KMS-11 (cell line): ENCODE data around the gene CRNN.

Source experiments
- H2AFZ ChIP-seq: fragments of 200-600 bp; sonication (generic); 2 replicates; pipeline ENCODE4 v1.6.1; 2016; ENCODE audit warnings: antibody characterized with exemption, mixed run types, low read depth
- H3K27ac ChIP-seq: fragments of 200-600 bp; sonication (generic); 2 replicates; pipeline ENCODE4 v1.6.1; 2016; ENCODE audit warnings: mild to moderate bottlenecking, mixed run types
- H3K27me3 ChIP-seq: fragments of 200-600 bp; sonication (generic); 2 replicates; pipeline ENCODE4 v1.6.1; 2017; ENCODE audit warnings: mild to moderate bottlenecking, low read depth, mixed run types, moderate library complexity; ENCODE audit not compliant: insufficient read depth
- H3K36me3 ChIP-seq: fragments of 200-600 bp; sonication (generic); 2 replicates; pipeline ENCODE4 v1.6.1; 2017; ENCODE audit warnings: mild to moderate bottlenecking, mixed run types; ENCODE audit not compliant: insufficient read depth
- H3K4me1 ChIP-seq: fragments of 200-600 bp; sonication (generic); 2 replicates; pipeline ENCODE4 v1.6.1; 2016; ENCODE audit warnings: mild to moderate bottlenecking, low read depth, mixed run types; ENCODE audit not compliant: poor library complexity, severe bottlenecking
- H3K4me2 ChIP-seq: fragments of 200-600 bp; sonication (generic); 2 replicates; pipeline ENCODE4 v1.7.0; 2016; ENCODE audit warnings: mild to moderate bottlenecking, mixed run types
- H3K4me3 ChIP-seq: fragments of 200-600 bp; sonication (generic); IDR thresholded peaks from 2 replicates; pipeline ENCODE4 v1.6.1; 2017; ENCODE audit warnings: low read depth, low read length, mixed read lengths; ENCODE audit not compliant: insufficient read depth
- H3K79me2 ChIP-seq: fragments of 200-600 bp; sonication (generic); 2 replicates; pipeline ENCODE4 v1.6.1; 2016; ENCODE audit warnings: low read depth, mixed run types; ENCODE audit not compliant: insufficient read depth
- H3K9ac ChIP-seq: fragments of 200-600 bp; sonication (generic); 2 replicates; pipeline ENCODE4 v1.6.1; 2016; ENCODE audit warnings: mild to moderate bottlenecking, mixed run types
- H4K20me1 ChIP-seq: fragments of 200-600 bp; sonication (generic); 2 replicates; pipeline ENCODE4 v1.6.1; 2016; ENCODE audit warnings: mild to moderate bottlenecking, mixed run types; ENCODE audit not compliant: insufficient read depth
- TF ChIP-seq, protein P1 (sequence below): fragments of 200-600 bp; sonication (generic); conservative IDR thresholded peaks from 2 replicates; pipeline ENCODE4 v1.6.1; 2017; ENCODE audit warnings: low read depth, mild to moderate bottlenecking, antibody characterized with exemption, low read length, moderate library complexity, mixed read lengths

Gene CRNN

DNA sequence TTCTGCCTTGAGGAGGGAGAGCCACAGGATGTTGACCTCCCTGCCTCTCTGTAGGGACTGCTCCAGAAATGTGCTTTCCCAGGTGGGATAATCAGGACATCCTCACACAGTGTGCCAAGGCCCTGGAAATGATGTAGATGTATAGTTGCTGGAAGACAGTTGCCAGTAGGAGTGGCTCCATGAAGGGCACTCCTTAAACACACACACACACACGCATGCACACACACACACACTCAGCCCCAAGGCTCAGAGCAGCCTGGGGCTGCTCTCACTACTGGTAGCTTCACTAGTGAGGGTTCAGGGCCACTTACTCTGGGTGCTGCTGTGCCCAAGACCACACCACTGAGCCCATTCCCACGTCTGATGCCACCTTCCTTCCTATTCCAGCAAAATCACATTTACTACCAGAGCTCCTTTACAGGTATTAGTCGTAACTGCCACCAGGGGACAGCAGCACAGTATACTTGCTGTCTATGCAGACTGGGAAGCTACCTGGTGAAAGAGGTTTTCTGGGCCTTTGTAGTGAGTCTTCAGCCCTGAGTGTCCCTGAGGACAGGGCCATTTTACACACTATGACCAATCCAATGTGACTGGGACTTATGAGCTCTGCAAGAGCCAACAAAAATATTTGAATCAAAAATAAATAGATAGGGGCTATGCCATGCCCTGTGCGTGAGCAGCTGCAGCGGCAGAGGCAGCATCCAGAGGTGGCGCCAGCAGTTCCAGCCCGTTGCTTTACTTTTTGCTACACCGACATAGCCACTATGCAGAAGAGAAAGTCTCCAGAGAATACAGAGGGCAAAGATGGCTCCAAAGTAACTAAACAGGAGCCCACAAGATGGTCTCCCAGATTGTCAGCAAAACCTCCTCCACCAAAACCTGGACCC lies 15.0 kb downstream of the CRNN start:
- Histone ChIP-seq H3K9ac (no peak overlapping the region), H2AFZ (peak overlapping the region; percentile 20), H4K20me1 (no peaks in the 10 kb centered on the region), H3K36me3 (no peaks in the 10 kb centered on the region), H3K4me3 (peak overlapping the region; percentile 32), H3K27ac (peak overlapping the region; percentile 16; the same call in 1 of the 2 replicates), H3K4me2 (peak overlapping the region; percentile 65), H3K27me3 (no peaks in the 10 kb centered on the region), H3K4me1 (peaks cover 60% of the 10 kb centered on the region), H3K79me2 (no peaks in the 10 kb centered on the region)
- TF ChIP-seq, protein P1, sequence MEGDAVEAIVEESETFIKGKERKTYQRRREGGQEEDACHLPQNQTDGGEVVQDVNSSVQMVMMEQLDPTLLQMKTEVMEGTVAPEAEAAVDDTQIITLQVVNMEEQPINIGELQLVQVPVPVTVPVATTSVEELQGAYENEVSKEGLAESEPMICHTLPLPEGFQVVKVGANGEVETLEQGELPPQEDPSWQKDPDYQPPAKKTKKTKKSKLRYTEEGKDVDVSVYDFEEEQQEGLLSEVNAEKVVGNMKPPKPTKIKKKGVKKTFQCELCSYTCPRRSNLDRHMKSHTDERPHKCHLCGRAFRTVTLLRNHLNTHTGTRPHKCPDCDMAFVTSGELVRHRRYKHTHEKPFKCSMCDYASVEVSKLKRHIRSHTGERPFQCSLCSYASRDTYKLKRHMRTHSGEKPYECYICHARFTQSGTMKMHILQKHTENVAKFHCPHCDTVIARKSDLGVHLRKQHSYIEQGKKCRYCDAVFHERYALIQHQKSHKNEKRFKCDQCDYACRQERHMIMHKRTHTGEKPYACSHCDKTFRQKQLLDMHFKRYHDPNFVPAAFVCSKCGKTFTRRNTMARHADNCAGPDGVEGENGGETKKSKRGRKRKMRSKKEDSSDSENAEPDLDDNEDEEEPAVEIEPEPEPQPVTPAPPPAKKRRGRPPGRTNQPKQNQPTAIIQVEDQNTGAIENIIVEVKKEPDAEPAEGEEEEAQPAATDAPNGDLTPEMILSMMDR: peak; percentile 99

DNA sequence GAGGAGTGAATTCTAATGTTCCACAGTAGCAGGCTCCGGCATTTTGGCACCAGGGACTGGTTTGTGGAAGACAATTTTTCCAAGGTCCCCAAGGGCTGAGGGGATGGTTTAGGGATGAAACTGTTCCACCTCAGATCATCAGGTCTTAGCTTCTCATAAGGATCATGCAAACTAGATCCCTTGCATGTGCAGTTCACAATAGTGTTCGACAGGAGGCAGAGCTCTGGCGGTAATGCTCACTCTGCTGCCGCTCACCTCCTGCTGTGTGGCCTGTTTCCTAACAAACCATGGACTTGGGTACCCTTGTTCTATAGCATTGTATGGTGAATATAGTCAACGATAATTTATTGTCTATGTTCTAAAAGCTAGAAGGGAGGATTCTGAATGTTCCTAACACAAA lies 16.6 kb downstream of the CRNN start:
- TF ChIP-seq, protein P1: no peak
- Histone ChIP-seq H3K36me3 (no peaks in the 10 kb centered on the region), H3K4me3 (no peak overlapping the region), H3K79me2 (no peaks in the 10 kb centered on the region), H4K20me1 (no peaks in the 10 kb centered on the region), H3K9ac (no peak overlapping the region), H3K27me3 (no peaks in the 10 kb centered on the region), H3K27ac (no peak overlapping the region), H2AFZ (no peak overlapping the region), H3K4me1 (peaks cover 74% of the 10 kb centered on the region), H3K4me2 (no peak overlapping the region; the same call in 1 of the 2 replicates)

DNA sequence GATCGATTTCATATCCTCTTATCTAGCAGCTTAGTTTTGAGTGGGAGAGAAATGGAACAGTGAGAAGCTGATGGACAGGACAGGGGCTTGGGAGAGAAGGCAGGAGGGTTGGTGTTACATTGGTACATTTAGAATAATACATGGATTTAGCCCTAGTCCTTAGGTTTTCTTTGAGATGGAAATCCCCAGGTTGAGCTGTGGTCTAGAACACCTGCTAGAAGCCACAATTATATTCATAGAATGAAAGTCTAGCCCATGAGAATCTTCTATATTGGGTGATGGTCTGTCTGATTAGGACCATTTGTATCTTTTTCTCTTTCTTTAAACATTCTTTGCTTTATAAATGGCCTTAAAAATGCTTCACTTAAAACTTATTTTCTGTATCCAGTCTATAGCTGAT lies 19.9 kb downstream of the CRNN start:
- no peaks in the 10 kb centered on the region for H4K20me1 ChIP-seq
- peak overlapping the region; percentile 10; the same call in 1 of the 2 replicates for H3K9ac ChIP-seq
- H2AFZ ChIP-seq: peak overlapping the region; percentile 1; the same call in 1 of the 2 replicates
- no peaks in the 10 kb centered on the region for H3K79me2 ChIP-seq
- no peaks in the 10 kb centered on the region for H3K36me3 ChIP-seq
- H3K4me3 ChIP-seq: no peak overlapping the region
- peak overlapping the region; percentile 64 for H3K27ac ChIP-seq
- H3K4me1 ChIP-seq: peaks cover 94% of the 10 kb centered on the region
- H3K4me2 ChIP-seq: peak overlapping the region; percentile 80
- TF ChIP-seq, protein P1: no peak
- H3K27me3 ChIP-seq: no peaks in the 10 kb centered on the region

DNA sequence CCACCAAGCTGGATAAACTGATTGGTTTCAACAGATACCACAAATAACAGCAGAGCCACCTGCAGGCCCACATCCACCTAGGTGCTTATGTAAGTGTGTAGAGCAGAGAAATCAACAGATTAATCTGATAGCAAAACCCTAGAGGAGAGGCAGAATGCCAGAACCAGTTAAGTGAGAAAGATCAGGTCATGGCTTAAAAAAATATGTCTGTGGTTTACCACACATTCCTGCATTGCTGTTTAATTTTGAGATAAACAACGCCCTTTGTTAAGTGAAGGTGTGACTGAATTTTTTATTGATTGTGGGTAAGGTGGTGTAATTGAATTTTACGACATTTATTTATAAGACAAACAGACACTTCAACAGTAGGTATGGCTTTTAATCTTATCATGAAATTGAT lies 21.2 kb downstream of the CRNN start:
- H3K27ac ChIP-seq: peak overlapping the region; percentile 64
- peak overlapping the region; percentile 80 for H3K4me2 ChIP-seq
- no peak overlapping the region for H2AFZ ChIP-seq
- H3K79me2 ChIP-seq: no peaks in the 10 kb centered on the region
- H4K20me1 ChIP-seq: no peaks in the 10 kb centered on the region
- TF ChIP-seq, protein P1: no peak; the same call in 1 of the 2 replicates
- H3K36me3 ChIP-seq: no peaks in the 10 kb centered on the region
- H3K4me3 ChIP-seq: peak overlapping the region; percentile 63
- H3K27me3 ChIP-seq: no peaks in the 10 kb centered on the region
- H3K9ac ChIP-seq: peak overlapping the region; percentile 10; the same call in 1 of the 2 replicates
- H3K4me1 ChIP-seq: peaks cover 82% of the 10 kb centered on the region
